Stimulated activated memory B cell treated with anti-CD40 and anti-IgM and Interleukin-4, amounts not matched to agents 10 μg/mL and 1 μg/mL and 100 μg/mL, for 72 hours (primary cell): Measurements from ENCODE around the gene SPOCK2.
"Not testable (repeated sequence)": the region's sequence is repeated elsewhere in the genome, so short reads cannot be mapped to it uniquely, and the experiment has no call there.

ENCODE experiments used
- ATAC-seq: fragments of 150-1000 bp; cut with Tn5 transposase; 2 replicates; pipeline ENCODE4 v1.10.0; 2021
- H3K27ac Mint-ChIP-seq: one replicate; pipeline ENCODE4 v1.8.0; 2022; ENCODE audit warnings: mild to moderate bottlenecking, mixed read lengths
- H3K27me3 Mint-ChIP-seq: one replicate; pipeline ENCODE4 v1.8.0; 2022; ENCODE audit warnings: mixed read lengths
- H3K36me3 Mint-ChIP-seq: one replicate; pipeline ENCODE4 v1.8.0; 2022; ENCODE audit warnings: mixed read lengths
- H3K4me1 Mint-ChIP-seq: one replicate; pipeline ENCODE4 v1.8.0; 2022; ENCODE audit warnings: mixed read lengths
- H3K4me3 Mint-ChIP-seq: one replicate; pipeline ENCODE4 v1.8.0; 2022; ENCODE audit warnings: mild to moderate bottlenecking, moderate library complexity, mixed read lengths
- H3K9me3 Mint-ChIP-seq: one replicate; pipeline ENCODE4 v1.8.0; 2022; ENCODE audit warnings: mixed read lengths

Gene SPOCK2

GRCh38 chr10:72045586-72045985 lies 42.8 kb downstream of the SPOCK2 start:
- no peaks in the 10 kb centered on the region for H3K27me3 Mint-ChIP-seq
- H3K27ac Mint-ChIP-seq, result no peak overlapping the region
- peaks cover 3% of the 10 kb centered on the region for H3K9me3 Mint-ChIP-seq
- ATAC-seq, result no peak
- H3K4me3 Mint-ChIP-seq, result no peak overlapping the region
- no peaks in the 10 kb centered on the region for H3K36me3 Mint-ChIP-seq
- peaks cover 11% of the 10 kb centered on the region for H3K4me1 Mint-ChIP-seq

GRCh38 chr10:72044417-72045041 lies 43.8 kb downstream of the SPOCK2 start:
- Mint-ChIP-seq H3K27ac (no peak overlapping the region), H3K36me3 (no peaks in the 10 kb centered on the region), H3K4me3 (no peak overlapping the region), H3K4me1 (peaks cover under 1% of the 10 kb centered on the region), H3K27me3 (no peaks in the 10 kb centered on the region), H3K9me3 (peaks cover 3% of the 10 kb centered on the region)
- ATAC-seq, result no peak

- Mint-ChIP-seq H3K4me3 (no peak overlapping the region), H3K36me3 (no peaks in the 10 kb centered on the region), H3K9me3 (no peaks in the 10 kb centered on the region), H3K4me1 (no peaks in the 10 kb centered on the region), H3K27me3 (no peaks in the 10 kb centered on the region), H3K27ac (no peak overlapping the region)
- no peak for ATAC-seq
Observed at GRCh38 chr10:72043016-72043834, 45.1 kb downstream of the SPOCK2 start.

GRCh38 chr10:72041491-72041890 lies 46.9 kb downstream of the SPOCK2 start:
- Mint-ChIP-seq H3K9me3 (no peaks in the 10 kb centered on the region), H3K27me3 (no peaks in the 10 kb centered on the region), H3K4me1 (no peaks in the 10 kb centered on the region), H3K27ac (no peak overlapping the region), H3K4me3 (no peak overlapping the region), H3K36me3 (no peaks in the 10 kb centered on the region)
- ATAC-seq, result no peak

GRCh38 chr10:72039377-72039776 lies 49.0 kb downstream of the SPOCK2 start:
- Mint-ChIP-seq H3K36me3 (no peaks in the 10 kb centered on the region), H3K27me3 (peaks cover 3% of the 10 kb centered on the region), H3K9me3 (no peaks in the 10 kb centered on the region), H3K27ac (no peak overlapping the region), H3K4me3 (no peak overlapping the region), H3K4me1 (no peaks in the 10 kb centered on the region)
- no peak for ATAC-seq

- ATAC-seq, result no peak
- Mint-ChIP-seq H3K36me3 (no peaks in the 10 kb centered on the region), H3K9me3 (no peaks in the 10 kb centered on the region), H3K27me3 (peaks cover 9% of the 10 kb centered on the region), H3K27ac (no peak overlapping the region), H3K4me1 (no peaks in the 10 kb centered on the region), H3K4me3 (no peak overlapping the region)
Observed at GRCh38 chr10:72038458-72039001, 49.8 kb downstream of the SPOCK2 start.

- no peaks in the 10 kb centered on the region for H3K4me1 Mint-ChIP-seq
- no peaks in the 10 kb centered on the region for H3K9me3 Mint-ChIP-seq
- no peak overlapping the region for H3K27ac Mint-ChIP-seq
- peaks cover 9% of the 10 kb centered on the region for H3K27me3 Mint-ChIP-seq
- H3K4me3 Mint-ChIP-seq, result no peak overlapping the region
- no peaks in the 10 kb centered on the region for H3K36me3 Mint-ChIP-seq
- no peak for ATAC-seq
Observed at GRCh38 chr10:72037811-72038210, 50.5 kb downstream of the SPOCK2 start.

GRCh38 chr10:72037266-72037665 lies 51.1 kb downstream of the SPOCK2 start:
- peaks cover 11% of the 10 kb centered on the region for H3K27me3 Mint-ChIP-seq
- ATAC-seq, result no peak
- H3K4me3 Mint-ChIP-seq, result no peak overlapping the region
- no peaks in the 10 kb centered on the region for H3K4me1 Mint-ChIP-seq
- no peak overlapping the region for H3K27ac Mint-ChIP-seq
- no peaks in the 10 kb centered on the region for H3K9me3 Mint-ChIP-seq
- H3K36me3 Mint-ChIP-seq, result no peaks in the 10 kb centered on the region

- Mint-ChIP-seq H3K27me3 (peaks cover 30% of the 10 kb centered on the region), H3K27ac (no peak overlapping the region), H3K4me1 (no peaks in the 10 kb centered on the region), H3K9me3 (no peaks in the 10 kb centered on the region), H3K4me3 (no peak overlapping the region), H3K36me3 (no peaks in the 10 kb centered on the region)
- no peak for ATAC-seq
Observed at GRCh38 chr10:72035252-72035887, 53.0 kb downstream of the SPOCK2 start.

GRCh38 chr10:72034761-72035160 lies 53.6 kb downstream of the SPOCK2 start:
- ATAC-seq, result no peak
- no peak overlapping the region for H3K4me3 Mint-ChIP-seq
- no peaks in the 10 kb centered on the region for H3K36me3 Mint-ChIP-seq
- H3K27me3 Mint-ChIP-seq, result peaks cover 34% of the 10 kb centered on the region
- H3K9me3 Mint-ChIP-seq, result no peaks in the 10 kb centered on the region
- H3K4me1 Mint-ChIP-seq, result no peaks in the 10 kb centered on the region
- no peak overlapping the region for H3K27ac Mint-ChIP-seq

GRCh38 chr10:72034040-72034499 lies 54.3 kb downstream of the SPOCK2 start:
- no peak overlapping the region for H3K4me3 Mint-ChIP-seq
- no peaks in the 10 kb centered on the region for H3K36me3 Mint-ChIP-seq
- no peaks in the 10 kb centered on the region for H3K4me1 Mint-ChIP-seq
- no peak for ATAC-seq
- no peak overlapping the region for H3K27ac Mint-ChIP-seq
- H3K9me3 Mint-ChIP-seq, result no peaks in the 10 kb centered on the region
- peaks cover 39% of the 10 kb centered on the region for H3K27me3 Mint-ChIP-seq

- ATAC-seq, H3K36me3 Mint-ChIP-seq, H3K4me3 Mint-ChIP-seq, H3K4me1 Mint-ChIP-seq, H3K9me3 Mint-ChIP-seq, H3K27ac Mint-ChIP-seq: not testable (repeated sequence)
- H3K27me3 Mint-ChIP-seq, result peaks cover 53% of the 10 kb centered on the region
Observed at GRCh38 chr10:72032409-72033162, 55.8 kb downstream of the SPOCK2 start.

GRCh38 chr10:72031706-72032105 lies 56.6 kb downstream of the SPOCK2 start:
- ATAC-seq, result no peak
- H3K27ac Mint-ChIP-seq, result no peak overlapping the region
- peaks cover 62% of the 10 kb centered on the region for H3K27me3 Mint-ChIP-seq
- H3K9me3 Mint-ChIP-seq, result no peaks in the 10 kb centered on the region
- H3K4me3 Mint-ChIP-seq, result no peak overlapping the region
- H3K4me1 Mint-ChIP-seq, result no peaks in the 10 kb centered on the region
- H3K36me3 Mint-ChIP-seq, result no peaks in the 10 kb centered on the region

- ATAC-seq, result peak; percentile 28
- H3K27me3 Mint-ChIP-seq, result peaks cover 64% of the 10 kb centered on the region
- no peaks in the 10 kb centered on the region for H3K4me1 Mint-ChIP-seq
- no peaks in the 10 kb centered on the region for H3K9me3 Mint-ChIP-seq
- no peaks in the 10 kb centered on the region for H3K36me3 Mint-ChIP-seq
- no peak overlapping the region for H3K4me3 Mint-ChIP-seq
- no peak overlapping the region for H3K27ac Mint-ChIP-seq
Observed at GRCh38 chr10:72030762-72031543, 57.4 kb downstream of the SPOCK2 start.
